Posterior vena cava (tissue), 2 donors: ENCODE data around the gene NDUFAF7. TPM values are rescaled to one million over a fixed set of nuclear protein-coding genes. Genes with fewer than 3 reads are reported as not detected.
"Not testable (repeated sequence)": the region's sequence is repeated elsewhere in the genome, so short reads cannot be mapped to it uniquely, and the experiment has no call there.

ENCODE experiments used
- DNase-seq: peaks from one replicate; pipeline ENCODE4 v3.0.0-alpha.2; 2020; ENCODE audit warnings: low spot score
- intact Hi-C, 2 donors: fragments of 100-400 bp; cut with DNase I; formaldehyde crosslinking; loops; one replicate each; pipeline versions ENCODE4 v1.14.1 to v1.14.2; 2022 to 2023
- total RNA-seq, 2 donors: library from RNA; stranded (reverse); fragmentation: NEBNext Ultra II Directional; extraction: Animal tissue kit (Norgen Biotek cat#: 25700); gene quantifications; one replicate each; pipeline ENCODE4 v1.2.1, GENCODE V29; 2021
- donor health status: DM: yes; HTN: yes; CAD: no.
- donor health status: DM: yes; HTN: yes; CAD: no.

The NDUFAF7 gene
- total RNA-seq, 2 donors from 2014 or later = 13.3 to 13.9 TPM

- DNase-seq = no peak
- intact Hi-C loops = no loop called here
These were observed 20.2 kb upstream of the NDUFAF7 start for GRCh38 chr2:37211212-37211611.

- DNase-seq = no peak
- intact Hi-C loops = no loop called here
These were observed 19.5 kb upstream of the NDUFAF7 start for GRCh38 chr2:37211939-37212338.

GRCh38 chr2:37215250-37215649 lies 16.2 kb upstream of the NDUFAF7 start:
- no peak for DNase-seq
- intact Hi-C loops = no loop called here

GRCh38 chr2:37219046-37219445 lies 12.4 kb upstream of the NDUFAF7 start:
- intact Hi-C loops = no loop called here
- no peak for DNase-seq

GRCh38 chr2:37223131-37223530 lies 8.3 kb upstream of the NDUFAF7 start:
- intact Hi-C loops = no loop called here
- no peak for DNase-seq

- no peak for DNase-seq
- intact Hi-C loops = no loop called here
These were observed 7.4 kb upstream of the NDUFAF7 start for GRCh38 chr2:37224063-37224462.

- DNase-seq, intact Hi-C loops: not testable (repeated sequence)
These were observed 6.3 kb upstream of the NDUFAF7 start for GRCh38 chr2:37225129-37225528.

GRCh38 chr2:37226863-37227262 lies 4.6 kb upstream of the NDUFAF7 start:
- intact Hi-C loops = no loop called here

GRCh38 chr2:37228788-37229187 lies 2.7 kb upstream of the NDUFAF7 start:
- intact Hi-C loops = no loop called here
- no peak for DNase-seq

More at GRCh38 chr2:37226863-37227262, 4.6 kb upstream of the NDUFAF7 start:
- no peak for DNase-seq

GRCh38 chr2:37230581-37230980 lies 877 bp upstream of the NDUFAF7 start:
- intact Hi-C loops = no loop called here
- DNase-seq = no peak

GRCh38 chr2:37232131-37232933 lies 874 bp downstream of the NDUFAF7 start:
- DNase-seq = no peak
- intact Hi-C loops = no loop called here

GRCh38 chr2:37243435-37243834 lies 12.0 kb downstream of the NDUFAF7 start:
- no peak for DNase-seq
- intact Hi-C loops = no loop called here

- DNase-seq = no peak
- intact Hi-C loops = no loop called here
These were observed 12.6 kb downstream of the NDUFAF7 start for GRCh38 chr2:37244017-37244416.

GRCh38 chr2:37244755-37245154 lies 13.3 kb downstream of the NDUFAF7 start:
- intact Hi-C loops = no loop called here

GRCh38 chr2:37246205-37246604 lies 14.7 kb downstream of the NDUFAF7 start:
- no peak for DNase-seq
- intact Hi-C loops = no loop called here

More at GRCh38 chr2:37244755-37245154, 13.3 kb downstream of the NDUFAF7 start:
- no peak for DNase-seq

- intact Hi-C loops = no loop called here
- DNase-seq = no peak
These were observed 19.6 kb downstream of the NDUFAF7 start for GRCh38 chr2:37250869-37251740.

GRCh38 chr2:37262522-37262921 lies 31.1 kb downstream of the NDUFAF7 start:
- no peak for DNase-seq
- intact Hi-C loops = no loop called here

- no peak for DNase-seq
- intact Hi-C loops = no loop called here
These were observed 32.4 kb downstream of the NDUFAF7 start for GRCh38 chr2:37263839-37264238.

- DNase-seq = no peak
- intact Hi-C loops = no loop called here
These were observed 36.2 kb downstream of the NDUFAF7 start for GRCh38 chr2:37267685-37268084.

- no peak for DNase-seq
- intact Hi-C loops = no loop called here
These were observed 36.7 kb downstream of the NDUFAF7 start for GRCh38 chr2:37268111-37268510.
